B cell (primary cell): ENCODE data around the gene MZF1. TPM values are rescaled to one million over a fixed set of nuclear protein-coding genes. Genes with fewer than 3 reads are reported as not detected.

Experiments
- ATAC-seq: fragments of 200-7000 bp; cut with Tn5 transposase; one replicate; pipeline ENCODE4 v1.10.0; 2021; ENCODE audit warnings: low read depth, mild to moderate bottlenecking, moderate number of reproducible peaks, moderate library complexity
- CTCF ChIA-PET: fragments of 350-600 bp; sonication (Branson Sonifier 250); formaldehyde crosslinking; loops from one replicate; lab custom pipeline; 2021; ENCODE audit warnings: antibody characterized with exemption, inconsistent platforms; lab: Charles Lee
- POLR2A ChIA-PET: fragments of 350-600 bp; sonication (Branson Sonifier 250); formaldehyde crosslinking; loops from one replicate; lab custom pipeline; 2021; ENCODE audit warnings: antibody characterized with exemption; lab: Charles Lee
- DNase-seq: peaks from one replicate; pipeline ENCODE4 v3.0.0; 2013
- H2AFZ ChIP-seq: 2 replicates; pipeline ENCODE4 v1.6.1; 2012; ENCODE audit warnings: mild to moderate bottlenecking, low read depth, low read length; ENCODE audit not compliant: insufficient read depth, poor library complexity, severe bottlenecking
- H3K27ac ChIP-seq, 2 donors: 1 replicate in 1 of 2; 2 replicates in 1 of 2; pipeline ENCODE4 v1.5.1; 2012 to 2013; ENCODE audit warnings: low read length in 2 of 2, mild to moderate bottlenecking in 2 of 2, moderate library complexity in 1 of 2
- H3K27me3 ChIP-seq, 4 experiments: fragments of 200-600 bp in 1 of 4; sonication (generic) in 1 of 4; replicated peaks in 1 of 4; 1 replicate in 2 of 4; 2 replicates in 2 of 4; pipeline versions ENCODE4 v1.6.1 to v1.7.0; 2013 to 2016; ENCODE audit warnings: low read length in 3 of 4, mild to moderate bottlenecking in 2 of 4, mixed read lengths in 1 of 4, moderate library complexity in 1 of 4; ENCODE audit not compliant: insufficient read depth in 4 of 4, control insufficient read depth in 3 of 4; ENCODE audit errors: control extremely low read depth in 1 of 4
- H3K36me3 ChIP-seq, 2 experiments: replicated peaks in 1 of 2; 1 replicate in 1 of 2; 2 replicates in 1 of 2; pipeline versions ENCODE4 v1.6.1 to v1.7.1; 2013; ENCODE audit warnings: low read length in 1 of 2; ENCODE audit not compliant: insufficient read depth in 2 of 2, control insufficient read depth in 1 of 2; ENCODE audit errors: control extremely low read depth in 1 of 2, extremely low read depth in 1 of 2
- H3K4me1 ChIP-seq, 2 donors: fragments of 200-600 bp in 1 of 2; sonication (generic) in 1 of 2; 1 replicate in 1 of 2; 2 replicates in 1 of 2; pipeline versions ENCODE4 v1.5.1 to v1.6.1; 2013 to 2017; ENCODE audit warnings: low read length in 2 of 2; ENCODE audit not compliant: control insufficient read depth in 2 of 2, insufficient read depth in 2 of 2
- H3K4me2 ChIP-seq: replicated peaks from 2 replicates; pipeline ENCODE3; 2012; ENCODE audit warnings: mild to moderate bottlenecking, low read depth, low read length; ENCODE audit not compliant: poor library complexity, severe bottlenecking
- H3K4me3 ChIP-seq, 5 experiments: fragments of 200-600 bp in 1 of 5; sonication (generic) in 1 of 5; 1 replicate in 3 of 5; 2 replicates in 2 of 5; pipeline versions ENCODE4 v1.5.1 to v1.7.0; 2011 to 2016; ENCODE audit warnings: low read length in 4 of 5, mild to moderate bottlenecking in 4 of 5, low read depth in 2 of 5, control low read depth in 1 of 5, moderate library complexity in 1 of 5; ENCODE audit not compliant: insufficient read depth in 1 of 5; ENCODE audit errors: control extremely low read depth in 1 of 5, extremely low read depth in 1 of 5
- H3K79me2 ChIP-seq: fragments of 200-600 bp; sonication (generic); one replicate; pipeline ENCODE4 v1.6.0; 2016; ENCODE audit warnings: low read length; ENCODE audit not compliant: control insufficient read depth, insufficient read depth
- H3K9ac ChIP-seq: fragments of 200-600 bp; sonication (generic); 2 replicates; pipeline ENCODE4 v1.6.1; 2017; ENCODE audit warnings: mild to moderate bottlenecking, low read length, moderate library complexity
- H3K9me3 ChIP-seq, 3 donors: one replicate each; pipeline versions ENCODE4 v1.6.1 to v1.7.1; 2013; ENCODE audit warnings: low read length in 2 of 3; ENCODE audit not compliant: control insufficient read depth in 2 of 3, insufficient read depth in 1 of 3; ENCODE audit errors: control extremely low read depth in 1 of 3
- H4K20me1 ChIP-seq: 2 replicates; pipeline ENCODE4 v1.6.0; 2012; ENCODE audit warnings: mild to moderate bottlenecking, low read length; ENCODE audit not compliant: insufficient read depth, control insufficient read depth, poor library complexity, severe bottlenecking
- H3K27ac Mint-ChIP-seq: one replicate; pipeline ENCODE4 v1.8.0; 2021; ENCODE audit warnings: mixed read lengths
- H3K27me3 Mint-ChIP-seq: one replicate; pipeline ENCODE4 v1.8.0; 2021; ENCODE audit warnings: mixed read lengths
- H3K4me1 Mint-ChIP-seq: one replicate; pipeline ENCODE4 v1.8.0; 2021; ENCODE audit warnings: mixed read lengths
- H3K4me3 Mint-ChIP-seq: one replicate; pipeline ENCODE4 v1.8.0; 2021; ENCODE audit warnings: mixed read lengths
- H3K9me3 Mint-ChIP-seq: one replicate; pipeline ENCODE4 v1.8.0; 2022; ENCODE audit warnings: mixed read lengths; ENCODE audit not compliant: insufficient read depth
- CTCF ChIP-seq: fragments of 200-600 bp; IDR thresholded peaks from one replicate; pipeline ENCODE4 v1.8.0; 2022; ENCODE audit warnings: antibody characterized with exemption, mild to moderate bottlenecking
- EZH2 ChIP-seq: IDR thresholded peaks from 2 replicates; pipeline ENCODE4 v1.6.1; 2012; ENCODE audit warnings: borderline replicate concordance, low read depth, mild to moderate bottlenecking, moderate library complexity, low read length; ENCODE audit not compliant: insufficient read depth, poor library complexity, severe bottlenecking
- WGBS: methylation state at CpG from one replicate; pipeline ENCODE4 v1.1.5; 2013; ENCODE audit warnings: missing lambda C conversion rate; ENCODE audit not compliant: insufficient coverage; 5-methylcytosine and 5-hydroxymethylcytosine counted together
- intact Hi-C: fragments of 100-400 bp; cut with micrococcal nuclease; formaldehyde crosslinking; loops from one replicate; pipeline ENCODE4 v1.10.0; 2022
- polyA plus RNA-seq: library from polyadenylated mRNA; depleted of rRNA; stranded (reverse); fragments of >200 nt; gene quantifications from 2 replicates; pipeline ENCODE4 v1.2.3, GENCODE V29; 2012
- total RNA-seq, 2 donors: library from RNA; stranded (reverse); fragments of 120-200 nt in 1 of 2; gene quantifications; 1 replicate in 1 of 2; 2 replicates in 1 of 2; pipeline versions ENCODE4 v1.2.3 to v1.2.4, GENCODE V29; 2013 to 2022

Gene MZF1
- total and polyA plus RNA-seq, 2 donors (not counting 1 experiment from before 2014, with no cell fraction given) = 79.4 to 95.8 TPM

GRCh38 chr19:58581227-58582141, 8.3 kb upstream of the MZF1 start:
- DNase-seq (peak; percentile 89), ATAC-seq (peak; percentile 99)
- Histone ChIP-seq H3K9ac (no peak overlapping the region), H4K20me1 (no peaks in the 10 kb centered on the region), H3K27ac (no peak overlapping the region), H3K4me3 (no peak overlapping the region), H3K79me2 (peaks cover 13% of the 10 kb centered on the region), H3K4me2 (peak overlapping the region; percentile 7), H3K9me3 (peaks cover 0 to 7% (median 0%) of the 10 kb centered on the region in 3 donors), H3K4me1 (peaks cover 6 to 17% of the 10 kb centered on the region in 2 donors), H2AFZ (peak overlapping the region; percentile 43), H3K36me3 (peaks cover 0 to 13% of the 10 kb centered on the region in 2 experiments), H3K27me3 (no peaks in the 10 kb centered on the region)
- POLR2A ChIA-PET = interaction anchor here (0.7 to 1.1 kb wide), 2 partner anchors 62 to 130 kb away, joined by 3 to 8 read pairs; partner anchors contain the start of genes ZBTB45 and ZNF324B
- intact Hi-C loops = no loop called here
- 76% methylated on average over 62 of the region's 62 CpGs for WGBS
- Mint-ChIP-seq H3K27me3 (no peaks in the 10 kb centered on the region), H3K4me3 (no peak overlapping the region), H3K4me1 (peaks cover 28% of the 10 kb centered on the region), H3K9me3 (no peaks in the 10 kb centered on the region), H3K27ac (no peak overlapping the region)
- CTCF ChIA-PET = interaction anchor here (0.7 to 4.9 kb wide), 7 partner anchors 17 to 179 kb away, joined by 3 to 72 read pairs (median 4); partner anchors contain the start of gene ZBTB45
- TF ChIP-seq EZH2 = no peak
- peak; percentile 80 for TF ChIP-seq CTCF
